T-helper 9 cell (primary cell): ENCODE data around the gene AP3D1.
A peak's percentile ranks its signal among the peaks of the same experiment; 100 is the strongest.

ENCODE experiments used
- DNase-seq: peaks from one replicate; pipeline ENCODE4 v3.0.0-alpha.2; 2020

The AP3D1 gene

GRCh38 chr19:2180881-2181632 lies 29.7 kb upstream of the AP3D1 start:
- DNase-seq: no peak

- DNase-seq: no peak
Observed at GRCh38 chr19:2180114-2180513, 28.7 kb upstream of the AP3D1 start.

GRCh38 chr19:2179095-2179494 lies 27.7 kb upstream of the AP3D1 start:
- no peak for DNase-seq

GRCh38 chr19:2176337-2176994 lies 25.1 kb upstream of the AP3D1 start:
- no peak for DNase-seq

- no peak for DNase-seq
Observed at GRCh38 chr19:2175742-2176141, 24.4 kb upstream of the AP3D1 start.

GRCh38 chr19:2173767-2174577 lies 22.6 kb upstream of the AP3D1 start:
- no peak for DNase-seq

- no peak for DNase-seq
Observed at GRCh38 chr19:2173388-2173766, 22.0 kb upstream of the AP3D1 start.

GRCh38 chr19:2171349-2172145 lies 20.2 kb upstream of the AP3D1 start:
- DNase-seq: peak; percentile 66

GRCh38 chr19:2170987-2171348 lies 19.6 kb upstream of the AP3D1 start:
- DNase-seq: no peak

GRCh38 chr19:2170219-2170618 lies 18.9 kb upstream of the AP3D1 start:
- DNase-seq: no peak

- no peak for DNase-seq
Observed at GRCh38 chr19:2168619-2169424, 17.5 kb upstream of the AP3D1 start.

GRCh38 chr19:2167896-2168618 lies 16.7 kb upstream of the AP3D1 start:
- no peak for DNase-seq

GRCh38 chr19:2166741-2167738 lies 15.7 kb upstream of the AP3D1 start:
- DNase-seq: no peak

GRCh38 chr19:2164020-2164998 lies 12.9 kb upstream of the AP3D1 start:
- no peak for DNase-seq

- no peak for DNase-seq
Observed at GRCh38 chr19:2160379-2160778, 9.0 kb upstream of the AP3D1 start.

GRCh38 chr19:2157452-2157851 lies 6.1 kb upstream of the AP3D1 start:
- DNase-seq: no peak

- DNase-seq: no peak
Observed at GRCh38 chr19:2154587-2155075, 3.3 kb upstream of the AP3D1 start.

GRCh38 chr19:2150794-2151338 lies 500 bp downstream of the AP3D1 start:
- peak; percentile 16 for DNase-seq
